GM12878 (cell line): Measurements from ENCODE around the gene CTNNBIP1. TPM values are rescaled to one million over a fixed set of nuclear protein-coding genes. Genes with fewer than 3 reads are reported as not detected.

Experiments used
- BCL3 ChIP-seq: IDR thresholded peaks from 2 replicates; pipeline ENCODE4 v1.6.1; 2011; ENCODE audit warnings: borderline replicate concordance, low read depth, mild to moderate bottlenecking, moderate library complexity, low read length; ENCODE audit not compliant: insufficient read depth, poor library complexity, severe bottlenecking
- CREB1 ChIP-seq: IDR thresholded peaks from 2 replicates; pipeline ENCODE4 v1.6.1; 2012; ENCODE audit warnings: low read depth, mild to moderate bottlenecking, inconsistent platforms
- EGR1 ChIP-seq, 2 experiments: IDR thresholded peaks; 1 replicate in 1 of 2; 2 replicates in 1 of 2; pipeline ENCODE4 v1.6.1; 2011 to 2012; ENCODE audit warnings: low read depth in 2 of 2, low read length in 2 of 2, borderline replicate concordance in 1 of 2, mild to moderate bottlenecking in 1 of 2, moderate library complexity in 1 of 2
- EZH2 ChIP-seq: IDR thresholded peaks from 2 replicates; pipeline ENCODE4 v1.6.1; 2012; ENCODE audit warnings: low read depth, mild to moderate bottlenecking, control low read depth, inconsistent platforms, low read length, borderline replicate concordance; ENCODE audit not compliant: control insufficient read depth
- FOS ChIP-seq: IDR thresholded peaks from 3 replicates; pipeline ENCODE4 v1.6.1; 2011; ENCODE audit warnings: borderline replicate concordance; ENCODE audit not compliant: insufficient read length; ENCODE audit errors: extremely low read depth
- IKZF2 ChIP-seq, 2 experiments: fragments of 450-650 bp; IDR thresholded peaks; 2 replicates each; pipeline ENCODE4 v1.6.1; 2017; ENCODE audit warnings: mild to moderate bottlenecking in 2 of 2, moderate library complexity in 2 of 2
- IRF5 ChIP-seq: fragments of 450-650 bp; IDR thresholded peaks from 2 replicates; pipeline ENCODE4 v1.6.1; 2017; ENCODE audit warnings: borderline replicate concordance
- MTA2 ChIP-seq: fragments of 450-650 bp; IDR thresholded peaks from 2 replicates; pipeline ENCODE4 v1.6.1; 2016; ENCODE audit warnings: low read depth, mild to moderate bottlenecking, moderate library complexity
- MTA3 ChIP-seq: IDR thresholded peaks from 2 replicates; pipeline ENCODE4 v1.6.1; 2012; ENCODE audit warnings: low read length, inconsistent platforms, borderline replicate concordance
- NR2C2 ChIP-seq: IDR thresholded peaks from 2 replicates; pipeline ENCODE4 v1.6.1; 2011; ENCODE audit warnings: borderline replicate concordance, low read depth; ENCODE audit not compliant: control insufficient read depth, insufficient read length
- PRDM15 ChIP-seq: fragments of 450-650 bp; formaldehyde crosslinking; IDR thresholded peaks from 2 replicates; pipeline ENCODE4 v1.4.0; 2020; ENCODE audit warnings: mild to moderate bottlenecking, moderate library complexity
- RAD21 ChIP-seq: IDR thresholded peaks from 2 replicates; pipeline ENCODE4 v1.6.1; 2011; ENCODE audit warnings: mild to moderate bottlenecking, low read depth, low read length, moderate library complexity; ENCODE audit not compliant: insufficient read depth
- RAD51 ChIP-seq: fragments of 450-650 bp; IDR thresholded peaks from 2 replicates; pipeline ENCODE4 v1.6.1; 2016; ENCODE audit warnings: moderate library complexity, mild to moderate bottlenecking, inconsistent platforms
- YBX1 ChIP-seq: fragments of 450-650 bp; IDR thresholded peaks from 2 replicates; pipeline ENCODE4 v1.6.1; 2016; ENCODE audit warnings: antibody characterized with exemption
- ZNF217 ChIP-seq: fragments of 450-650 bp; IDR thresholded peaks from 2 replicates; pipeline ENCODE4 v1.6.1; 2017; ENCODE audit warnings: antibody characterized with exemption, mild to moderate bottlenecking
- ZNF384 ChIP-seq: IDR thresholded peaks from 2 replicates; pipeline ENCODE4 v1.6.1; 2012; ENCODE audit warnings: low read depth, mild to moderate bottlenecking, low read length, improper control_type of control experiment, borderline replicate concordance
- ZNF687 ChIP-seq: fragments of 450-650 bp; IDR thresholded peaks from 2 replicates; pipeline ENCODE4 v1.6.1; 2017; ENCODE audit warnings: mild to moderate bottlenecking, moderate library complexity
- ZZZ3 ChIP-seq: IDR thresholded peaks from 2 replicates; pipeline ENCODE4 v1.6.1; 2011; ENCODE audit warnings: low read depth; ENCODE audit not compliant: control insufficient read depth, insufficient read length
- polyA plus RNA-seq, 11 experiments: library from polyadenylated mRNA; depleted of rRNA in 4 of 11; unstranded in 6 of 11; stranded (reverse) in 5 of 11; fragments of >200 nt; fragmentation: Nextera tagmentation in 4 of 11; fragmentation: Illumina TruSeq in 1 of 11; extraction: Ambion mirVana in 4 of 11; extraction: Trizol in 1 of 11; gene quantifications; 1 replicate in 1 of 11; 2 replicates in 10 of 11; pipeline versions ENCODE4 v1.2.1 to v1.2.3, GENCODE V29; 2011 to 2016; ENCODE audit warnings: inconsistent platforms in 2 of 11, missing spikeins in 2 of 11, low read depth in 1 of 11
- total RNA-seq, 4 experiments: library from RNA; depleted of rRNA in 3 of 4; stranded (reverse); fragments of >200 nt in 3 of 4; fragmentation: Illumina TruSeq in 1 of 4; extraction: Trizol in 1 of 4; gene quantifications; 2 replicates each; pipeline versions ENCODE4 v1.2.1 to v1.2.3, GENCODE V29; 2013 to 2021

CTNNBIP1 gene
- total and polyA plus RNA-seq, 10 of the 15 experiments (the other 5 are each of a cell fraction or from before 2014, with no cell fraction given), result 0.42 to 31.8 (median 10.8) TPM

- no peak for TF ChIP-seq PRDM15 (CRISPR knock-in tag)
- no peak for TF ChIP-seq YBX1
- TF ChIP-seq ZNF217, result no peak
- TF ChIP-seq IRF5, result peak; percentile 26; the same call in 1 of the 2 replicates
- TF ChIP-seq RAD21, result peak; percentile 15; the same call in 1 of the 2 replicates
- peak; percentile 85 for TF ChIP-seq BCL3
- peak; percentile 79 for TF ChIP-seq ZNF687
- TF ChIP-seq IKZF2 (IDR thresholded peaks at IDR 0.05), result peak; percentile 42 to 58; a peak in 3 of 4 replicates
- TF ChIP-seq FOS, result no peak
- peak; percentile 9 to 95; a peak in 2 of 3 replicates for TF ChIP-seq EGR1 (IDR thresholded peaks at IDR 0.05; ENCODE audit: borderline replicate concordance in 1 of 2, low read depth in 2 of 2, low read length in 2 of 2)
- TF ChIP-seq NR2C2, result no peak
- TF ChIP-seq MTA3, result peak; percentile 36; the same call in 1 of the 2 replicates
- peak; percentile 83 for TF ChIP-seq CREB1
- TF ChIP-seq MTA2, result no peak
- no peak for TF ChIP-seq EZH2
- TF ChIP-seq RAD51, result no peak
- TF ChIP-seq ZZZ3, result no peak
- TF ChIP-seq ZNF384, result no peak
These were observed 33.1 kb upstream of the CTNNBIP1 start, which contains the start of the genes LZIC and NMNAT1 (continued) for GRCh38 chr1:9942939-9943788.
